Stimulated activated CD8-positive, alpha-beta memory T cell treated with anti-CD3 and anti-CD28 coated beads, Interleukin-4, amount 100 ng/mL, for 24 hours (primary cell): Measurements from ENCODE around the gene MAST4.

ENCODE experiments used
- DNase-seq: peaks from one replicate; pipeline ENCODE4 v3.0.0-alpha.2; 2020; ENCODE audit warnings: low read depth

MAST4 gene

GRCh38 chr5:66875315-66875714 lies 279.1 kb downstream of the MAST4 start:
- DNase-seq, result no peak

- DNase-seq, result no peak
These were observed 280.1 kb downstream of the MAST4 start for GRCh38 chr5:66876266-66876807.

GRCh38 chr5:66877843-66878242 lies 281.6 kb downstream of the MAST4 start:
- no peak for DNase-seq

- no peak for DNase-seq
These were observed 284.2 kb downstream of the MAST4 start for GRCh38 chr5:66880401-66880800.

GRCh38 chr5:66881480-66882161 lies 285.4 kb downstream of the MAST4 start:
- DNase-seq, result no peak

GRCh38 chr5:66882606-66883227 lies 286.5 kb downstream of the MAST4 start:
- no peak for DNase-seq

- DNase-seq, result no peak
These were observed 288.5 kb downstream of the MAST4 start for GRCh38 chr5:66884564-66885243.

GRCh38 chr5:66886941-66887340 lies 290.7 kb downstream of the MAST4 start:
- no peak for DNase-seq

GRCh38 chr5:66888613-66889012 lies 292.4 kb downstream of the MAST4 start:
- DNase-seq, result no peak

- no peak for DNase-seq
These were observed 292.9 kb downstream of the MAST4 start for GRCh38 chr5:66889056-66889455.

- DNase-seq, result no peak
These were observed 293.3 kb downstream of the MAST4 start for GRCh38 chr5:66889524-66889923.

GRCh38 chr5:66891184-66891925 lies 295.2 kb downstream of the MAST4 start:
- DNase-seq, result no peak

- DNase-seq, result no peak
These were observed 296.5 kb downstream of the MAST4 start for GRCh38 chr5:66892716-66893115.

GRCh38 chr5:66894480-66895240 lies 298.5 kb downstream of the MAST4 start:
- no peak for DNase-seq

GRCh38 chr5:66896171-66896570 lies 300.0 kb downstream of the MAST4 start:
- DNase-seq, result no peak

- DNase-seq, result no peak
These were observed 301.2 kb downstream of the MAST4 start for GRCh38 chr5:66897356-66897755.

GRCh38 chr5:66898241-66898995 lies 302.2 kb downstream of the MAST4 start:
- DNase-seq, result no peak

- DNase-seq, result no peak
These were observed 307.0 kb downstream of the MAST4 start for GRCh38 chr5:66903218-66903617.

- no peak for DNase-seq
These were observed 307.5 kb downstream of the MAST4 start for GRCh38 chr5:66903709-66904108.

- no peak for DNase-seq
These were observed 308.0 kb downstream of the MAST4 start for GRCh38 chr5:66904189-66904588.

- DNase-seq, result no peak
These were observed 309.8 kb downstream of the MAST4 start for GRCh38 chr5:66906021-66906420.
